Measurements from ENCODE around the gene GMDS. TPM values are rescaled to one million over a fixed set of nuclear protein-coding genes. Genes with fewer than 3 reads are reported as not detected.

The GMDS gene
- total and polyA plus RNA-seq, 2 experiments from 2014 or later = 30.1 to 36.5 TPM

DNA sequence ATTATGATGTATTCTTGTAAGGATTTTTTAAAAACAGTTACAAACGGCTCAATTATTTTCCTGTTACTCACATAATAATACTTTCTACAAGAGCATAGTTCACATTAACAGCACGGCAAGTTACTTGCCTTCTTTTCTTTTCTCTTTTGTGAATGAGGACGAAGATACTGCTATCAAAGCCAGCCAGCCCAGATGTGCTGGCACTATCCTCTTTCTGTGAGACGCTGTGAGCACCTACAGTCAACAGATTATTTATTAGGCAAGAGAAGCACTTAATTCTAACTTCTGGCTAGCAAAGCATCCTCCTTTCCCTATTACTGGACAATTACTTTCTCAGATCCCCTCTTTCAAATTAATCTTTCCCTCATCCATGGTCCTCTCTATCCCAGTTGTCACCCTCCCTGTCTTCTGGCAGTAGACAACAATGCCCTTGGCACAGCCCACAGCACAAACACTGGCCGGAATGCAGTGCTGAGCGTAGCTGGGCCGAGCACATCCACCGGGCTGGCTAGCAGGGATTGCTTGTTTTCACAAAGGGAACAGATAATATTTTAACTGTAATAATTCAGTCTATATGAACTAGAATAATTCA is 373.6 kb downstream of the GMDS start:
- peak overlapping the region; percentile 56; the same call in 1 of the 2 replicates for H3K4me2 ChIP-seq
- H3K79me2 ChIP-seq (replicated peaks; ENCODE audit: insufficient read depth) = no peaks in the 10 kb centered on the region
- H3K27me3 ChIP-seq (ENCODE audit: insufficient read depth) = no peaks in the 10 kb centered on the region
- Mint-ChIP-seq H3K27ac (no peak overlapping the region), H3K36me3 (ENCODE audit: low read depth) (no peaks in the 10 kb centered on the region), H3K9me3 (no peaks in the 10 kb centered on the region), H3K4me1 (peaks cover 49% of the 10 kb centered on the region), H3K4me3 (no peak overlapping the region), H3K27me3 (ENCODE audit: insufficient read depth, low read depth, poor library complexity) (peaks cover 3% of the 10 kb centered on the region)
- no peaks in the 10 kb centered on the region for H3F3A ChIP-seq (replicated peaks; ENCODE audit: low read depth)
- DNase-seq (ENCODE audit: low spot score) = peak; percentile 35
- no peak overlapping the region for H2AFZ ChIP-seq
- no peak overlapping the region for H3K4me3 ChIP-seq
- TF ChIP-seq CREB1 (CRISPR knock-in tag; IDR thresholded peaks at IDR 0.05; ENCODE audit: low read depth) = no peak
- TF ChIP-seq, protein P1, sequence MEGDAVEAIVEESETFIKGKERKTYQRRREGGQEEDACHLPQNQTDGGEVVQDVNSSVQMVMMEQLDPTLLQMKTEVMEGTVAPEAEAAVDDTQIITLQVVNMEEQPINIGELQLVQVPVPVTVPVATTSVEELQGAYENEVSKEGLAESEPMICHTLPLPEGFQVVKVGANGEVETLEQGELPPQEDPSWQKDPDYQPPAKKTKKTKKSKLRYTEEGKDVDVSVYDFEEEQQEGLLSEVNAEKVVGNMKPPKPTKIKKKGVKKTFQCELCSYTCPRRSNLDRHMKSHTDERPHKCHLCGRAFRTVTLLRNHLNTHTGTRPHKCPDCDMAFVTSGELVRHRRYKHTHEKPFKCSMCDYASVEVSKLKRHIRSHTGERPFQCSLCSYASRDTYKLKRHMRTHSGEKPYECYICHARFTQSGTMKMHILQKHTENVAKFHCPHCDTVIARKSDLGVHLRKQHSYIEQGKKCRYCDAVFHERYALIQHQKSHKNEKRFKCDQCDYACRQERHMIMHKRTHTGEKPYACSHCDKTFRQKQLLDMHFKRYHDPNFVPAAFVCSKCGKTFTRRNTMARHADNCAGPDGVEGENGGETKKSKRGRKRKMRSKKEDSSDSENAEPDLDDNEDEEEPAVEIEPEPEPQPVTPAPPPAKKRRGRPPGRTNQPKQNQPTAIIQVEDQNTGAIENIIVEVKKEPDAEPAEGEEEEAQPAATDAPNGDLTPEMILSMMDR (conservative IDR thresholded peaks at IDR 0.05; ENCODE audit: low read depth in 2 of 2) = no peak
- TF ChIP-seq EZH2phosphoT487 (IDR thresholded peaks at IDR 0.05; ENCODE audit: unreplicated experiment) = no peak
- TF ChIP-seq, protein P2, sequence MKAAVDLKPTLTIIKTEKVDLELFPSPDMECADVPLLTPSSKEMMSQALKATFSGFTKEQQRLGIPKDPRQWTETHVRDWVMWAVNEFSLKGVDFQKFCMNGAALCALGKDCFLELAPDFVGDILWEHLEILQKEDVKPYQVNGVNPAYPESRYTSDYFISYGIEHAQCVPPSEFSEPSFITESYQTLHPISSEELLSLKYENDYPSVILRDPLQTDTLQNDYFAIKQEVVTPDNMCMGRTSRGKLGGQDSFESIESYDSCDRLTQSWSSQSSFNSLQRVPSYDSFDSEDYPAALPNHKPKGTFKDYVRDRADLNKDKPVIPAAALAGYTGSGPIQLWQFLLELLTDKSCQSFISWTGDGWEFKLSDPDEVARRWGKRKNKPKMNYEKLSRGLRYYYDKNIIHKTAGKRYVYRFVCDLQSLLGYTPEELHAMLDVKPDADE (IDR thresholded peaks at IDR 0.05) = no peak
- TF ChIP-seq ZNF114 (CRISPR knock-in tag; IDR thresholded peaks at IDR 0.05) = no peak
- TF ChIP-seq STAT1 (IDR thresholded peaks at IDR 0.05; ENCODE audit: unreplicated experiment) = no peak
- TF ChIP-seq, protein P3, sequence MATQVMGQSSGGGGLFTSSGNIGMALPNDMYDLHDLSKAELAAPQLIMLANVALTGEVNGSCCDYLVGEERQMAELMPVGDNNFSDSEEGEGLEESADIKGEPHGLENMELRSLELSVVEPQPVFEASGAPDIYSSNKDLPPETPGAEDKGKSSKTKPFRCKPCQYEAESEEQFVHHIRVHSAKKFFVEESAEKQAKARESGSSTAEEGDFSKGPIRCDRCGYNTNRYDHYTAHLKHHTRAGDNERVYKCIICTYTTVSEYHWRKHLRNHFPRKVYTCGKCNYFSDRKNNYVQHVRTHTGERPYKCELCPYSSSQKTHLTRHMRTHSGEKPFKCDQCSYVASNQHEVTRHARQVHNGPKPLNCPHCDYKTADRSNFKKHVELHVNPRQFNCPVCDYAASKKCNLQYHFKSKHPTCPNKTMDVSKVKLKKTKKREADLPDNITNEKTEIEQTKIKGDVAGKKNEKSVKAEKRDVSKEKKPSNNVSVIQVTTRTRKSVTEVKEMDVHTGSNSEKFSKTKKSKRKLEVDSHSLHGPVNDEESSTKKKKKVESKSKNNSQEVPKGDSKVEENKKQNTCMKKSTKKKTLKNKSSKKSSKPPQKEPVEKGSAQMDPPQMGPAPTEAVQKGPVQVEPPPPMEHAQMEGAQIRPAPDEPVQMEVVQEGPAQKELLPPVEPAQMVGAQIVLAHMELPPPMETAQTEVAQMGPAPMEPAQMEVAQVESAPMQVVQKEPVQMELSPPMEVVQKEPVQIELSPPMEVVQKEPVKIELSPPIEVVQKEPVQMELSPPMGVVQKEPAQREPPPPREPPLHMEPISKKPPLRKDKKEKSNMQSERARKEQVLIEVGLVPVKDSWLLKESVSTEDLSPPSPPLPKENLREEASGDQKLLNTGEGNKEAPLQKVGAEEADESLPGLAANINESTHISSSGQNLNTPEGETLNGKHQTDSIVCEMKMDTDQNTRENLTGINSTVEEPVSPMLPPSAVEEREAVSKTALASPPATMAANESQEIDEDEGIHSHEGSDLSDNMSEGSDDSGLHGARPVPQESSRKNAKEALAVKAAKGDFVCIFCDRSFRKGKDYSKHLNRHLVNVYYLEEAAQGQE (IDR thresholded peaks at IDR 0.05; ENCODE audit: unreplicated experiment) = no peak
- TF ChIP-seq NANOG (IDR thresholded peaks at IDR 0.05; ENCODE audit: borderline replicate concordance) = no peak
- no peak for TF ChIP-seq POLR2AphosphoS5 (IDR thresholded peaks at IDR 0.05; ENCODE audit: low read depth)
- TF ChIP-seq ZNF331 (CRISPR knock-in tag; IDR thresholded peaks at IDR 0.05; ENCODE audit: low read depth) = no peak
- TF ChIP-seq JUNB (IDR thresholded peaks at IDR 0.05; ENCODE audit: unreplicated experiment) = no peak
- TF ChIP-seq EZH2 (IDR thresholded peaks at IDR 0.05; ENCODE audit: low read depth, unreplicated experiment) = no peak
- ATAC-seq = peak; percentile 54
- H3K9me2 ChIP-seq (ENCODE audit: insufficient read depth) = no peaks in the 10 kb centered on the region
- peaks cover 40% of the 10 kb centered on the region for H3K4me1 ChIP-seq (ENCODE audit: insufficient read depth)
- no peaks in the 10 kb centered on the region for H4K20me1 ChIP-seq (replicated peaks; ENCODE audit: insufficient read depth)
- H3K27ac ChIP-seq (ENCODE audit: low read depth) = peak overlapping the region; percentile 40; the same call in 1 of the 2 replicates
- no peaks in the 10 kb centered on the region for H3K36me3 ChIP-seq (ENCODE audit: insufficient read depth)
